Small intestine (tissue), 7 donors: ENCODE data around the gene CLDN34. TPM values are rescaled to one million over a fixed set of nuclear protein-coding genes. Genes with fewer than 3 reads are reported as not detected.

Experiments
- DNase-seq, 2 donors: peaks; one replicate each; pipeline versions ENCODE4 v3.0.0 to v3.0.0-alpha.2; 2013
- FAIRE-seq: peaks from 2 replicates; lab custom pipeline; 2012; peaks lifted over from hg19 to GRCh38; lab: Jason Lieb, UNC
- H3K27ac ChIP-seq, 3 donors: one replicate each; pipeline ENCODE4 v1.5.1; 2013; ENCODE audit warnings: low read length in 2 of 3, mild to moderate bottlenecking in 2 of 3, control low read depth in 1 of 3, inconsistent platforms in 1 of 3, low read depth in 1 of 3, moderate library complexity in 1 of 3
- H3K27me3 ChIP-seq, 3 donors: one replicate each; pipeline ENCODE4 v1.6.1; 2013; ENCODE audit warnings: low read length in 3 of 3, inconsistent platforms in 1 of 3; ENCODE audit not compliant: control insufficient read depth in 3 of 3, insufficient read depth in 3 of 3
- H3K36me3 ChIP-seq, 3 donors: one replicate each; pipeline ENCODE4 v1.6.1; 2013; ENCODE audit warnings: low read length in 3 of 3, inconsistent platforms in 1 of 3, low read depth in 1 of 3, mild to moderate bottlenecking in 1 of 3, moderate library complexity in 1 of 3; ENCODE audit not compliant: control insufficient read depth in 3 of 3, insufficient read depth in 2 of 3
- H3K4me1 ChIP-seq, 3 donors: one replicate each; pipeline ENCODE4 v1.6.1; 2013; ENCODE audit warnings: low read length in 2 of 3, inconsistent platforms in 1 of 3, low read depth in 1 of 3, mild to moderate bottlenecking in 1 of 3, moderate library complexity in 1 of 3; ENCODE audit not compliant: control insufficient read depth in 3 of 3, insufficient read depth in 2 of 3
- H3K4me3 ChIP-seq, 3 donors: one replicate each; pipeline ENCODE4 v1.5.1; 2013; ENCODE audit warnings: low read length in 3 of 3, control low read depth in 1 of 3, inconsistent platforms in 1 of 3, low read depth in 1 of 3, mild to moderate bottlenecking in 1 of 3, moderate library complexity in 1 of 3
- H3K9me3 ChIP-seq, 2 donors: one replicate each; pipeline ENCODE4 v1.6.1; 2013; ENCODE audit warnings: low read depth in 1 of 2, low read length in 1 of 2; ENCODE audit not compliant: control insufficient read depth in 2 of 2, insufficient read depth in 1 of 2
- WGBS, 3 donors: extraction: QIAGEN DNeasy Blood & Tissue Kit; methylation state at CpG; one replicate each; pipeline ENCODE4 v1.1.7; 2013; 5-methylcytosine and 5-hydroxymethylcytosine counted together
- polyA plus RNA-seq, 4 donors: library from polyadenylated mRNA; stranded (reverse) in 3 of 4; unstranded in 1 of 4; fragments of 200-250 nt in 3 of 4; fragments of 120-200 nt in 1 of 4; gene quantifications; one replicate each; pipeline versions ENCODE4 v1.2.1 to v1.2.3, GENCODE V29; 2013
- donor health status: healthy with polysubstance abuse.
- donor health status: control.
- donor health status: control.
- donor health status: Bipolar disorder and iron deficiency.
- donor health status: healthy.

CLDN34 gene
- polyA plus RNA-seq, 4 donors: 0.10 TPM; not detected in 3

GRCh38 chrX:10014462-10015354, 47.5 kb downstream of the CLDN34 start:
- Histone ChIP-seq H3K36me3 (no peaks in the 10 kb centered on the region), H3K4me1 (no peaks in the 10 kb centered on the region), H3K4me3 (peak overlapping the region; percentile 46 to 69 (median 56)), H3K9me3 (no peaks in the 10 kb centered on the region), H3K27ac (peak overlapping the region in 2 of 3 donors; percentile 57 to 90), H3K27me3 (peaks cover 0 to 4% (median 0%) of the 10 kb centered on the region in 3 donors)
- DNase-seq (peak; percentile 73 to 86), FAIRE-seq (no peak)
- WGBS, 3 donors: 0 to 49% (median 12%) methylated on average over 27 to 110 of the region's 110 CpGs

GRCh38 chrX:10015355-10015722, 48.2 kb downstream of the CLDN34 start:
- no peak for DNase-seq
- no peaks in the 10 kb centered on the region for H3K9me3 ChIP-seq
- WGBS, 3 donors: 1 to 48% methylated on average over 9 to 58 of the region's 71 CpGs; no CpG with 5 or more reads in 1 of the 3 donors
- H3K36me3 ChIP-seq: no peaks in the 10 kb centered on the region
- H3K27ac ChIP-seq: peak overlapping the region in 1 of 3 donors; percentile 87
- no peak for FAIRE-seq
- no peaks in the 10 kb centered on the region for H3K4me1 ChIP-seq
- peaks cover 0 to 4% (median 0%) of the 10 kb centered on the region in 3 donors for H3K27me3 ChIP-seq
- peak overlapping the region in 2 of 3 donors; percentile 46 to 69 for H3K4me3 ChIP-seq

- no peaks in the 10 kb centered on the region for H3K36me3 ChIP-seq
- H3K4me3 ChIP-seq: peak overlapping the region; percentile 46 to 69 (median 56)
- no peaks in the 10 kb centered on the region for H3K4me1 ChIP-seq
- 12 to 51% (median 50%) methylated on average over 29 to 87 of the region's 87 CpGs for WGBS, 3 donors
- peaks cover 0 to 4% (median 0%) of the 10 kb centered on the region in 3 donors for H3K27me3 ChIP-seq
- no peaks in the 10 kb centered on the region for H3K9me3 ChIP-seq
- peak overlapping the region in 2 of 3 donors; percentile 61 to 87 for H3K27ac ChIP-seq
- FAIRE-seq (no peak), DNase-seq (peak in 1 of 2 donors; percentile 24)
These were observed 48.8 kb downstream of the CLDN34 start for GRCh38 chrX:10015723-10016518.

- DNase-seq (peak in 1 of 2 donors; percentile 4), FAIRE-seq (no peak)
- 60 to 83% (median 68%) methylated on average over 11 of the region's 11 CpGs for WGBS, 3 donors
- H3K4me3 ChIP-seq: peak overlapping the region in 1 of 3 donors; percentile 56
- peaks cover 0 to 4% (median 0%) of the 10 kb centered on the region in 3 donors for H3K27me3 ChIP-seq
- H3K9me3 ChIP-seq: no peaks in the 10 kb centered on the region
- H3K36me3 ChIP-seq: no peaks in the 10 kb centered on the region
- no peaks in the 10 kb centered on the region for H3K4me1 ChIP-seq
- H3K27ac ChIP-seq: peak overlapping the region in 2 of 3 donors; percentile 61 to 87
These were observed 49.5 kb downstream of the CLDN34 start for GRCh38 chrX:10016519-10017132.

- Histone ChIP-seq H3K4me3 (no peak overlapping the region), H3K27me3 (peaks cover 0 to 4% (median 0%) of the 10 kb centered on the region in 3 donors), H3K4me1 (no peaks in the 10 kb centered on the region), H3K9me3 (no peaks in the 10 kb centered on the region), H3K36me3 (no peaks in the 10 kb centered on the region), H3K27ac (no peak overlapping the region)
- WGBS, 3 donors: 15 to 35% (median 29%) methylated on average over 8 of the region's 8 CpGs
- DNase-seq (peak; percentile 48 to 59), FAIRE-seq (no peak)
These were observed 50.7 kb downstream of the CLDN34 start for GRCh38 chrX:10017872-10018271.

Other genes with a start within 250 kb of the CLDN34 start
- 1 to 10 TPM in 2 of 4 donors, under 1 TPM in 1, not detected in 1; 0.67 to 6.7 (median 1.5) TPM for gene GPR143, start 201.5 kb upstream of the CLDN34 start, polyA plus RNA-seq
- 1 to 10 TPM in 2 of 4 donors, under 1 TPM in 2; 0.45 to 8.9 (median 0.97) TPM for gene SHROOM2, start 180.9 kb upstream of the CLDN34 start, polyA plus RNA-seq
- 1 to 10 TPM in 1 of 4 donors, under 1 TPM in 2, not detected in 1; under 0.01 to 2.7 (median 0.70) TPM for gene CLCN4, start 189.6 kb downstream of the CLDN34 start, polyA plus RNA-seq